Endothelial cell of umbilical vein (primary cell): ENCODE results near the gene SHC1.

Experiments
- CTCF ChIP-seq, 2 donors: IDR thresholded peaks; 1 replicate in 1 of 2; 2 replicates in 1 of 2; pipeline ENCODE4 v1.5.1; 2011; ENCODE audit warnings: low read length in 2 of 2, mild to moderate bottlenecking in 2 of 2, moderate library complexity in 2 of 2, control low read depth in 1 of 2, inconsistent platforms in 1 of 2, low read depth in 1 of 2; ENCODE audit not compliant: insufficient read depth in 1 of 2; ENCODE audit errors: extremely low read depth in 1 of 2
- EZH2 ChIP-seq: IDR thresholded peaks from 2 replicates; pipeline ENCODE4 v1.6.1; 2012; ENCODE audit warnings: borderline replicate concordance, low read depth, mild to moderate bottlenecking, moderate library complexity, low read length, inconsistent platforms; ENCODE audit not compliant: severe bottlenecking
- GATA2 ChIP-seq: IDR thresholded peaks from 2 replicates; pipeline ENCODE4 v1.7.0; 2011; ENCODE audit warnings: low read depth, mild to moderate bottlenecking, moderate library complexity, mixed read lengths, low read length; ENCODE audit not compliant: insufficient read length, insufficient read depth
- POLR2A ChIP-seq: IDR thresholded peaks from 2 replicates; pipeline ENCODE4 v1.6.1; 2012; ENCODE audit warnings: low read depth, mild to moderate bottlenecking, control low read depth, low read length
- POLR2AphosphoS5 ChIP-seq: IDR thresholded peaks from 2 replicates; pipeline ENCODE4 v1.6.1; 2012; ENCODE audit warnings: low read depth, mild to moderate bottlenecking, control low read depth, low read length, moderate library complexity; ENCODE audit not compliant: insufficient read depth
- TF ChIP-seq, protein P1 (sequence below): IDR thresholded peaks from 2 replicates; pipeline ENCODE4 v1.6.1; 2011; ENCODE audit not compliant: insufficient read depth, insufficient read length

GRCh38 chr1:154958681-154959425, 11.7 kb downstream of the SHC1 start:
- TF ChIP-seq CTCF (IDR thresholded peaks at IDR 0.05; ENCODE audit: extremely low read depth in 1 of 2, insufficient read depth in 1 of 2, low read depth in 1 of 2, low read length in 2 of 2) (no peak), EZH2 (no peak), POLR2A (no peak), POLR2AphosphoS5 (no peak), GATA2 (no peak)
- TF ChIP-seq, protein P1, sequence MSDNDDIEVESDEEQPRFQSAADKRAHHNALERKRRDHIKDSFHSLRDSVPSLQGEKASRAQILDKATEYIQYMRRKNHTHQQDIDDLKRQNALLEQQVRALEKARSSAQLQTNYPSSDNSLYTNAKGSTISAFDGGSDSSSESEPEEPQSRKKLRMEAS = no peak
